Sigmoid colon (tissue), 4 donors: Measurements from ENCODE around the gene XIRP2.

Experiments used
- CTCF ChIP-seq, 4 experiments: fragments of 450-650 bp in 3 of 4; fragments of 200-600 bp in 1 of 4; IDR thresholded peaks; one replicate each; pipeline ENCODE4 v1.5.1; 2016 to 2019; ENCODE audit warnings: antibody characterized with exemption in 4 of 4, mild to moderate bottlenecking in 3 of 4, moderate library complexity in 2 of 4
- EP300 ChIP-seq, 4 donors: sonication (generic); formaldehyde crosslinking; IDR thresholded peaks; one replicate each; pipeline ENCODE4 v1.6.1; 2017; ENCODE audit warnings: antibody characterized with exemption in 4 of 4
- POLR2A ChIP-seq, 2 donors: fragments of 450-650 bp; IDR thresholded peaks; one replicate each; pipeline ENCODE4 v1.6.1; 2016; ENCODE audit warnings: antibody characterized with exemption in 2 of 2, mild to moderate bottlenecking in 2 of 2, moderate library complexity in 2 of 2

- TF ChIP-seq EP300 (IDR thresholded peaks at IDR 0.05), result no peak
- TF ChIP-seq CTCF (IDR thresholded peaks at IDR 0.05), result no peak
- no peak for TF ChIP-seq POLR2A (IDR thresholded peaks at IDR 0.05)
Observed at GRCh38 chr2:167275046-167275445, 386.8 kb downstream of the XIRP2 start.
